Esophagus muscularis mucosa (tissue), 4 donors: ENCODE results near the gene RAB40AL.

Experiments
- EP300 ChIP-seq: sonication (generic); formaldehyde crosslinking; IDR thresholded peaks from one replicate; pipeline ENCODE4 v1.6.1; 2017; ENCODE audit warnings: antibody characterized with exemption
- POLR2A ChIP-seq: fragments of 450-650 bp; IDR thresholded peaks from one replicate; pipeline ENCODE4 v1.6.1; 2017; ENCODE audit warnings: antibody characterized with exemption, moderate library complexity, mild to moderate bottlenecking, low read depth
- POLR2AphosphoS5 ChIP-seq, 2 donors: sonication (generic); formaldehyde crosslinking; IDR thresholded peaks; one replicate each; pipeline ENCODE4 v1.6.1; 2017; ENCODE audit warnings: antibody characterized with exemption in 2 of 2
- TF ChIP-seq, protein P1 (sequence below), 3 experiments: fragments of 200-600 bp in 2 of 3; fragments of 450-650 bp in 1 of 3; sonication (generic) in 2 of 3; IDR thresholded peaks; one replicate each; pipeline ENCODE4 v1.5.1; 2017 to 2019; ENCODE audit warnings: antibody characterized with exemption in 3 of 3, mild to moderate bottlenecking in 2 of 3, moderate library complexity in 1 of 3

DNA sequence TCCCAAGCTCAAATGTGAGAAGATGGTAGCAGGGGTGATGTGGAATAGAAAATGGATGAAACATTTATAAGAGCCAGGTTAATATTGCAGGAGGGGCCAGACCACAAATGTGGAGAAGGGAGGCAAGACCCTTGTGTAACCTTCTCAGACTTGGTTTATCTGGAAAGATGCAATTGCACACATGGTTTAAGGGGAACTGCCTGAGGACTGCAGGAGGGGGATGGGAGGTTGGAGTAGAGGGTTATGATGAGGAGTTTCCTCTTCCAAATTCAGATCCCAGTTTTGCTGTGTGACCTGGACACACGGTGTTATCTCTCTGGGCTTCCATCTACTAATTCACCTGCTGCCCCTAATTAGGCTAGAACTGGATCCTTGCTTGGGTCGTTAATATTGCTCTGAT is 46.1 kb downstream of the RAB40AL start:
- TF ChIP-seq, protein P1, sequence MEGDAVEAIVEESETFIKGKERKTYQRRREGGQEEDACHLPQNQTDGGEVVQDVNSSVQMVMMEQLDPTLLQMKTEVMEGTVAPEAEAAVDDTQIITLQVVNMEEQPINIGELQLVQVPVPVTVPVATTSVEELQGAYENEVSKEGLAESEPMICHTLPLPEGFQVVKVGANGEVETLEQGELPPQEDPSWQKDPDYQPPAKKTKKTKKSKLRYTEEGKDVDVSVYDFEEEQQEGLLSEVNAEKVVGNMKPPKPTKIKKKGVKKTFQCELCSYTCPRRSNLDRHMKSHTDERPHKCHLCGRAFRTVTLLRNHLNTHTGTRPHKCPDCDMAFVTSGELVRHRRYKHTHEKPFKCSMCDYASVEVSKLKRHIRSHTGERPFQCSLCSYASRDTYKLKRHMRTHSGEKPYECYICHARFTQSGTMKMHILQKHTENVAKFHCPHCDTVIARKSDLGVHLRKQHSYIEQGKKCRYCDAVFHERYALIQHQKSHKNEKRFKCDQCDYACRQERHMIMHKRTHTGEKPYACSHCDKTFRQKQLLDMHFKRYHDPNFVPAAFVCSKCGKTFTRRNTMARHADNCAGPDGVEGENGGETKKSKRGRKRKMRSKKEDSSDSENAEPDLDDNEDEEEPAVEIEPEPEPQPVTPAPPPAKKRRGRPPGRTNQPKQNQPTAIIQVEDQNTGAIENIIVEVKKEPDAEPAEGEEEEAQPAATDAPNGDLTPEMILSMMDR (IDR thresholded peaks at IDR 0.05), result no peak
- TF ChIP-seq POLR2A (no peak), EP300 (no peak), POLR2AphosphoS5 (IDR thresholded peaks at IDR 0.05) (no peak)
